Tibial nerve (tissue), 4 donors: ENCODE results near the gene HLA-DRB1. TPM values are rescaled to one million over a fixed set of nuclear protein-coding genes. Genes with fewer than 3 reads are reported as not detected.
"Not testable (repeated sequence)": the region's sequence is repeated elsewhere in the genome, so short reads cannot be mapped to it uniquely, and the experiment has no call there.

Experiments
- DNase-seq, 2 donors: peaks; one replicate each; pipeline ENCODE4 v3.0.0-alpha.2; 2019; ENCODE audit warnings: low spot score in 2 of 2
- H3K27ac ChIP-seq, 4 donors: fragments of 200-600 bp; sonication (generic) in 3 of 4; one replicate each; pipeline ENCODE4 v1.5.1; 2017 to 2019; ENCODE audit warnings: mild to moderate bottlenecking in 1 of 4
- H3K27me3 ChIP-seq, 2 donors: fragments of 200-600 bp; sonication (generic) in 1 of 2; one replicate each; pipeline versions ENCODE4 v1.5.1 to v1.6.0; 2017 to 2019
- H3K36me3 ChIP-seq, 3 donors: fragments of 200-600 bp; sonication (generic); one replicate each; pipeline ENCODE4 v1.5.1; 2018 to 2019
- H3K4me1 ChIP-seq, 4 donors: fragments of 200-600 bp; sonication (generic) in 3 of 4; one replicate each; pipeline ENCODE4 v1.5.1; 2017 to 2019
- H3K4me3 ChIP-seq, 4 donors: fragments of 200-600 bp; sonication (generic) in 3 of 4; one replicate each; pipeline ENCODE4 v1.5.1; 2017 to 2019; ENCODE audit warnings: mild to moderate bottlenecking in 1 of 4, moderate library complexity in 1 of 4
- H3K9me3 ChIP-seq, 4 donors: fragments of 200-600 bp; sonication (generic) in 3 of 4; one replicate each; pipeline ENCODE4 v1.5.1; 2017 to 2019
- EP300 ChIP-seq, 2 donors: sonication (generic); formaldehyde crosslinking; IDR thresholded peaks; one replicate each; pipeline ENCODE4 v1.6.1; 2017; ENCODE audit warnings: antibody characterized with exemption in 2 of 2, mild to moderate bottlenecking in 1 of 2
- POLR2A ChIP-seq, 2 donors: fragments of 450-650 bp; IDR thresholded peaks; one replicate each; pipeline ENCODE4 v1.6.1; 2017; ENCODE audit warnings: antibody characterized with exemption in 2 of 2, mild to moderate bottlenecking in 2 of 2, moderate library complexity in 2 of 2
- WGBS, 2 donors: methylation state at CpG; one replicate each; pipeline ENCODE4 v1.1.5; 2018; 5-methylcytosine and 5-hydroxymethylcytosine counted together
- total RNA-seq, 4 donors: library from RNA; depleted of rRNA; stranded (reverse); fragments of >200 nt; gene quantifications; one replicate each; pipeline ENCODE4 v1.1.0, GENCODE V29; 2016
- TF ChIP-seq, protein P1 (sequence below), 5 experiments: fragments of 200-600 bp in 3 of 5; fragments of 450-650 bp in 2 of 5; sonication (generic) in 3 of 5; IDR thresholded peaks; one replicate each; pipeline ENCODE4 v1.5.1; 2016 to 2019; ENCODE audit warnings: antibody characterized with exemption in 5 of 5, mild to moderate bottlenecking in 3 of 5, moderate library complexity in 2 of 5

HLA-DRB1 gene
- total RNA-seq, 4 donors from 2014 or later, result 40.2 to 94.8 (median 64.3) TPM

DNA sequence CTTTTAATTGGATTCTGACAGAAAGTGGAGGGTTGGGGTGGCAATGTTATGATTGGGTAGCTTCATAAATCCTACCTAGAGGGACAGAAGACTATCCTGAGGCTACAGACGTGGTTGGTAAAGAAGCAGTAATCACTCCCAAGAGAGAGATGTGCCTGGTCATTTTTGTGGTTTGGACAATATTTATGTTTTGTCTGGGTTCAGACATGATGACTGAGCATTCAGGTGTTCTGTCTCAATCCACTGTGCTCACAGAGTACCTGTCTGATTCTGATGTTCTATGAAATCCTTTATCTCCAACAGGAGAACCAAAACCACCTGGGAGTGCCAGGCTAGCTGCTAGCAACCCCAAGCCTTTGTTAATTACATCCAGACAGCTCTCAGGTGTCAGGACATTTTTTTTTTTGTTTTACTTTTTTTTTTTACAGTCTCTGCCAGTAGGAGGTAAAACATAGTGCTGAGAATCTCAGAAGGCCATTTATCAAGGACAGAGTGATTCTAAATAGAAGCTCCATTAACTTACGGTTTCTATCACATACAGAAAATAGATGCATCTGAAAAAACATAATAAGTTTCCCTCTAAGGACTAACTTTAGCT, 46.0 kb upstream of the HLA-DRB1 start:
- no peak for TF ChIP-seq EP300 (IDR thresholded peaks at IDR 0.05)
- TF ChIP-seq, protein P1, sequence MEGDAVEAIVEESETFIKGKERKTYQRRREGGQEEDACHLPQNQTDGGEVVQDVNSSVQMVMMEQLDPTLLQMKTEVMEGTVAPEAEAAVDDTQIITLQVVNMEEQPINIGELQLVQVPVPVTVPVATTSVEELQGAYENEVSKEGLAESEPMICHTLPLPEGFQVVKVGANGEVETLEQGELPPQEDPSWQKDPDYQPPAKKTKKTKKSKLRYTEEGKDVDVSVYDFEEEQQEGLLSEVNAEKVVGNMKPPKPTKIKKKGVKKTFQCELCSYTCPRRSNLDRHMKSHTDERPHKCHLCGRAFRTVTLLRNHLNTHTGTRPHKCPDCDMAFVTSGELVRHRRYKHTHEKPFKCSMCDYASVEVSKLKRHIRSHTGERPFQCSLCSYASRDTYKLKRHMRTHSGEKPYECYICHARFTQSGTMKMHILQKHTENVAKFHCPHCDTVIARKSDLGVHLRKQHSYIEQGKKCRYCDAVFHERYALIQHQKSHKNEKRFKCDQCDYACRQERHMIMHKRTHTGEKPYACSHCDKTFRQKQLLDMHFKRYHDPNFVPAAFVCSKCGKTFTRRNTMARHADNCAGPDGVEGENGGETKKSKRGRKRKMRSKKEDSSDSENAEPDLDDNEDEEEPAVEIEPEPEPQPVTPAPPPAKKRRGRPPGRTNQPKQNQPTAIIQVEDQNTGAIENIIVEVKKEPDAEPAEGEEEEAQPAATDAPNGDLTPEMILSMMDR (IDR thresholded peaks at IDR 0.05), result no peak
- WGBS, 2 donors, result 34 to 35% methylated on average over 2 of the region's 2 CpGs
- H3K4me3 ChIP-seq, result no peak overlapping the region
- no peaks in the 10 kb centered on the region for H3K36me3 ChIP-seq
- no peaks in the 10 kb centered on the region for H3K27me3 ChIP-seq
- H3K27ac ChIP-seq, result no peak overlapping the region
- H3K4me1 ChIP-seq, result no peaks in the 10 kb centered on the region
- H3K9me3 ChIP-seq, result no peaks in the 10 kb centered on the region
- DNase-seq, result no peak

DNA sequence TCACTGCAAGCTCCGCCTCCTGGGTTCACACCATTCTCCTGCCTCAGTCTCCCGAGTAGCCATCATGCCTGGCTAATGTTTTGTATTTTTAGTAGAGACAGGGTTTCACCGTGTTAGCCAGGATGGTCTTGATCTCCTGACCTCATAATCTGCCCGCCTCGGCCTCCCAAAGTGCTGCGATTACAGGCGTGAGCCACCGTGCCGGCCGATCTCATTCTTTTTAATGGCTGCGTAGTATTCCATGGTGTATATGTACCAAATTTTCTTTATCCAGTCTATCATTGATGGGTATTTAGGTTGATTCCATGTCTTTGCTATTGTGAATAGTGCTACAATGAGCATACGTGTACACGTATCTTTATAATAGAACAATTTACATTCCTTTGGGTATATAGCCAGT, 40.1 kb upstream of the HLA-DRB1 start:
- not testable (repeated sequence) for DNase-seq, H3K36me3 ChIP-seq, H3K27ac ChIP-seq, H3K4me1 ChIP-seq, H3K9me3 ChIP-seq, H3K4me3 ChIP-seq, H3K27me3 ChIP-seq
- 93 to 96% methylated on average over 2 to 13 of the region's 13 CpGs for WGBS, 2 donors

DNA sequence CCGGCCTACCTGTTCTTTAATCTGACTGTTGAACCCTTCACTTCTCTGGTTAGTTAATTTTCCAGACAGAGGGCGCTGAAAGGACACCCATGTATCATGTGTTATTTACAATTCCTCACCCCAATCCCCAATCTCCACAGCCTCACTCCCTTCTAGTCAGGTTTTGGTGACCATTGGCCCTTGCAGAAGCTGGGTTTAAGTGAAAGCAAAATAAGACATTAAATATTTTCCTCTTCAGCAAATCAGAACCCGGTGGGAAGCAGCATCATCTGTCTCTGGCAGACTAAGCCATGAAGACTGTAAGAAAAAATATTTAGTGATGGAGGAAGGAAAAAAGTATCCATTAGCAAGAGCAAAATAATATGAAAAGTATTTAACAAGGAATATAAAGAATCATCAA, 38.2 kb upstream of the HLA-DRB1 start:
- no peak overlapping the region for H3K27ac ChIP-seq
- peak in 1 of 2 donors; percentile 48 for DNase-seq
- no peak for TF ChIP-seq POLR2A (IDR thresholded peaks at IDR 0.05)
- no peak for TF ChIP-seq EP300 (IDR thresholded peaks at IDR 0.05)
- TF ChIP-seq, protein P1 (IDR thresholded peaks at IDR 0.05), result no peak
- H3K4me3 ChIP-seq, result no peak overlapping the region
- 33 to 56% methylated on average over 3 of the region's 3 CpGs for WGBS, 2 donors
- H3K27me3 ChIP-seq, result no peaks in the 10 kb centered on the region
- no peaks in the 10 kb centered on the region for H3K9me3 ChIP-seq
- no peaks in the 10 kb centered on the region for H3K4me1 ChIP-seq
- no peaks in the 10 kb centered on the region for H3K36me3 ChIP-seq

DNA sequence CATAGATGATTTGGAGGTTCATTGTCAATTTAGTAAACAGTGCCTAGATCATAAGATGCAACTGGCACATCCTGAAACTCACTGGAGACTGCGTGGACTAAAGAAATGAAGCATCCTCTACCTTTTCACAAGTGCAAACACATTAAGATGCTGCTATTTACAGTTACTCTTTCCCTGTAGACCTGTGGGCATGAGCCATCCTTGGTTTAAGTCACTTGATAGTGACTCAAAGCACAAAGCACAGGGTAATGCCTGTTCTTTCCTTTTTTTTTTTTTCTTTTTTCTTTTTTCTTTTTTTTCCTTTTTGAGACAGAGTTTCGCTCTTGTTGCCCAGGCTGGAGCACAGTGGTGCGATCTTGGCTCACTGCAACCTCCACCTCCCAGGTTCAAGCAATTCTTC, 37.6 kb upstream of the HLA-DRB1 start:
- DNase-seq, result no peak
- no peaks in the 10 kb centered on the region for H3K27me3 ChIP-seq
- TF ChIP-seq POLR2A (IDR thresholded peaks at IDR 0.05), result no peak
- TF ChIP-seq, protein P1 (IDR thresholded peaks at IDR 0.05), result no peak
- no peak for TF ChIP-seq EP300 (IDR thresholded peaks at IDR 0.05)
- H3K9me3 ChIP-seq, result no peaks in the 10 kb centered on the region
- 0 to 59% methylated on average over 1 to 3 of the region's 3 CpGs for WGBS, 2 donors
- no peak overlapping the region for H3K27ac ChIP-seq
- no peak overlapping the region for H3K4me3 ChIP-seq
- H3K4me1 ChIP-seq, result no peaks in the 10 kb centered on the region
- no peaks in the 10 kb centered on the region for H3K36me3 ChIP-seq

DNA sequence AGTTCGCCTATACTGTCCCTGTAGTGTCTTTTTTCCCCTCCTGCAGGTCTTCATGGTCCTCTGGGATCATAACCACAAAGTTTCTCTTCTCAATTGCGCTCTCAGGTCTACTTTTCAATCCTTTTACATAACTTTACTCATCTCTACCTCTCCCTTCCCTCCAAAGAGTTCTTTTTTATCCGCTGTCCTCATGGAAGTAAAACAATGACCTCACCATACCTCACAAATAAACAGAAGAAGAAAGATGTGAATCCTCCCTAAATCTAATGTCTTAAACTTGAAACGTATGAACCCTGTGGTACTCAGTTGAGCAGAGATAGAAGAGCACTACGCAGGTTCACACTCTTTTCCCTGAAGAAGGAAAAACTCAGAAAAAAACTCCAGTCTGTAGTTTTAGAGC, 35.5 kb upstream of the HLA-DRB1 start:
- Histone ChIP-seq H3K9me3 (no peaks in the 10 kb centered on the region), H3K27me3 (no peaks in the 10 kb centered on the region), H3K36me3 (no peaks in the 10 kb centered on the region), H3K4me3 (no peak overlapping the region), H3K27ac (no peak overlapping the region), H3K4me1 (no peaks in the 10 kb centered on the region)
- TF ChIP-seq, protein P1 (IDR thresholded peaks at IDR 0.05), result no peak
- TF ChIP-seq POLR2A (IDR thresholded peaks at IDR 0.05) (no peak), EP300 (IDR thresholded peaks at IDR 0.05) (no peak)
- 17 to 38% methylated on average over 5 of the region's 5 CpGs for WGBS, 2 donors
- no peak for DNase-seq

DNA sequence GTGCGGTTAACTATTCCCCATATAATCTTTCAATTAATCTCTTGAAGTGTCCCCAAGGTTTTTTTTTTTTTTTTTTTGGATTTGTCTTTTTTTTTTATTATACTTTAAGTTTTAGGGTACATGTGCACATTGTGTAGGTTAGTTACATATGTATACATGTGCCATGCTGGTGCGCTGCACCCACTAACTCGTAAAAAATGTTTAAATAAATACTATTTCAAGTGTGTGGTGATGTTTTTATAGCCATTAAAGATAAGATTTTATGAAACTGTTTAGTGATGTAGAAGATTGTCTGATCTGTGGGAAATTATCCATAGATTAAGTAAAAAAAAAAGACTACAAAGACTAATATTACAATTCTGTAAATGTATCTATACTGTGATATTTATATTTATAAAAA, 34.9 kb upstream of the HLA-DRB1 start:
- WGBS, 2 donors, result 0 to 20% methylated on average over 1 to 2 of the region's 3 CpGs
- Histone ChIP-seq H3K27ac (no peak overlapping the region), H3K4me3 (no peak overlapping the region), H3K4me1 (no peaks in the 10 kb centered on the region), H3K36me3 (no peaks in the 10 kb centered on the region), H3K9me3 (no peaks in the 10 kb centered on the region), H3K27me3 (no peaks in the 10 kb centered on the region)
- no peak for DNase-seq
- TF ChIP-seq EP300 (IDR thresholded peaks at IDR 0.05) (no peak), POLR2A (IDR thresholded peaks at IDR 0.05) (no peak)
- TF ChIP-seq, protein P1 (IDR thresholded peaks at IDR 0.05), result no peak
